GM21360 (cell line): Measurements from ENCODE around the gene USP27X.

Experiments used
- ATAC-seq: cut with Tn5 transposase; IDR thresholded peaks from one replicate; pipeline ENCODE4 v1.9.1; 2021; ENCODE audit warnings: mild to moderate bottlenecking, moderate library complexity; ENCODE audit not compliant: unreplicated experiment

The USP27X gene

GRCh38 chrX:49880668-49881067 is 1.4 kb downstream of the USP27X start:
- ATAC-seq: no peak

- ATAC-seq: peak; percentile 57
Observed at GRCh38 chrX:49884290-49884862, 5.1 kb downstream of the USP27X start.

GRCh38 chrX:49892542-49892941 is 13.3 kb downstream of the USP27X start:
- ATAC-seq: no peak

GRCh38 chrX:49896951-49897350 is 17.7 kb downstream of the USP27X start:
- ATAC-seq: no peak

- ATAC-seq: no peak
Observed at GRCh38 chrX:49901048-49901447, 21.8 kb downstream of the USP27X start.

GRCh38 chrX:49910344-49910743 is 31.1 kb downstream of the USP27X start:
- ATAC-seq: peak; percentile 71

- ATAC-seq: no peak
Observed at GRCh38 chrX:49912086-49912485, 32.8 kb downstream of the USP27X start.

GRCh38 chrX:49912861-49913260 is 33.6 kb downstream of the USP27X start:
- no peak for ATAC-seq

GRCh38 chrX:49915361-49916222 is 36.3 kb downstream of the USP27X start:
- ATAC-seq: no peak

GRCh38 chrX:49919617-49920016 is 40.3 kb downstream of the USP27X start:
- ATAC-seq: no peak

GRCh38 chrX:49921109-49921508 is 41.8 kb downstream of the USP27X start:
- ATAC-seq: no peak

GRCh38 chrX:49922291-49923241 is 43.3 kb downstream of the USP27X start, which contains the start of gene CLCN5:
CLCN5 (plus strand) TSS chrX:49922596; CDS start chrX:49925299, 2,703 bp downstream.
- ATAC-seq: peak; percentile 95

- ATAC-seq: no peak
Observed at GRCh38 chrX:49925176-49925575, 45.9 kb downstream of the USP27X start.

GRCh38 chrX:49930039-49930438 is 50.8 kb downstream of the USP27X start:
- ATAC-seq: no peak
